Mesodermal cell (in vitro differentiated cells): ENCODE measurements around the gene TRAK1. TPM values are rescaled to one million over a fixed set of nuclear protein-coding genes. Genes with fewer than 3 reads are reported as not detected.
"Not testable (repeated sequence)": the region's sequence is repeated elsewhere in the genome, so short reads cannot be mapped to it uniquely, and the experiment has no call there.

Source experiments
- H3K27ac ChIP-seq: 2 replicates; pipeline ENCODE4 v1.7.0; 2013; ENCODE audit warnings: mild to moderate bottlenecking, low read depth, low read length, moderate library complexity; ENCODE audit not compliant: severe bottlenecking
- H3K36me3 ChIP-seq: 2 replicates; pipeline ENCODE4 v1.7.1; 2013; ENCODE audit warnings: mild to moderate bottlenecking, low read length, moderate library complexity; ENCODE audit not compliant: control insufficient read depth, insufficient read depth
- H3K4me1 ChIP-seq: one replicate; pipeline ENCODE4 v1.7.1; 2013; ENCODE audit warnings: mild to moderate bottlenecking, low read length; ENCODE audit not compliant: insufficient read depth, control insufficient read depth, poor library complexity, severe bottlenecking
- H3K4me3 ChIP-seq: 2 replicates; pipeline ENCODE4 v1.7.0; 2013; ENCODE audit warnings: low read length, control low read depth, mild to moderate bottlenecking; ENCODE audit not compliant: insufficient read depth, poor library complexity, severe bottlenecking; ENCODE audit errors: extremely low read depth
- H3K9me3 ChIP-seq: 2 replicates; pipeline ENCODE4 v1.7.1; 2013; ENCODE audit warnings: mild to moderate bottlenecking, low read length, moderate library complexity; ENCODE audit not compliant: control insufficient read depth
- WGBS, 2 experiments: methylation state at CpG; one replicate each; pipeline ENCODE4 v1.1.5; 2013; ENCODE audit warnings: missing lambda C conversion rate in 2 of 2; ENCODE audit not compliant: insufficient coverage in 2 of 2; 5-methylcytosine and 5-hydroxymethylcytosine counted together
- polyA plus RNA-seq, 2 experiments: library from polyadenylated mRNA; stranded (reverse); fragments of 50-300 nt; gene quantifications; one replicate each; pipeline ENCODE4 v1.2.3, GENCODE V29; 2013

Gene TRAK1, protein sequence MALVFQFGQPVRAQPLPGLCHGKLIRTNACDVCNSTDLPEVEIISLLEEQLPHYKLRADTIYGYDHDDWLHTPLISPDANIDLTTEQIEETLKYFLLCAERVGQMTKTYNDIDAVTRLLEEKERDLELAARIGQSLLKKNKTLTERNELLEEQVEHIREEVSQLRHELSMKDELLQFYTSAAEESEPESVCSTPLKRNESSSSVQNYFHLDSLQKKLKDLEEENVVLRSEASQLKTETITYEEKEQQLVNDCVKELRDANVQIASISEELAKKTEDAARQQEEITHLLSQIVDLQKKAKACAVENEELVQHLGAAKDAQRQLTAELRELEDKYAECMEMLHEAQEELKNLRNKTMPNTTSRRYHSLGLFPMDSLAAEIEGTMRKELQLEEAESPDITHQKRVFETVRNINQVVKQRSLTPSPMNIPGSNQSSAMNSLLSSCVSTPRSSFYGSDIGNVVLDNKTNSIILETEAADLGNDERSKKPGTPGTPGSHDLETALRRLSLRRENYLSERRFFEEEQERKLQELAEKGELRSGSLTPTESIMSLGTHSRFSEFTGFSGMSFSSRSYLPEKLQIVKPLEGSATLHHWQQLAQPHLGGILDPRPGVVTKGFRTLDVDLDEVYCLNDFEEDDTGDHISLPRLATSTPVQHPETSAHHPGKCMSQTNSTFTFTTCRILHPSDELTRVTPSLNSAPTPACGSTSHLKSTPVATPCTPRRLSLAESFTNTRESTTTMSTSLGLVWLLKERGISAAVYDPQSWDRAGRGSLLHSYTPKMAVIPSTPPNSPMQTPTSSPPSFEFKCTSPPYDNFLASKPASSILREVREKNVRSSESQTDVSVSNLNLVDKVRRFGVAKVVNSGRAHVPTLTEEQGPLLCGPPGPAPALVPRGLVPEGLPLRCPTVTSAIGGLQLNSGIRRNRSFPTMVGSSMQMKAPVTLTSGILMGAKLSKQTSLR
- polyA plus RNA-seq (2013, experiment 1 of 2): 33.3 TPM
- polyA plus RNA-seq (2013, experiment 2 of 2): 26.3 TPM

GRCh38 chr3:42090973-42091731 is at the start of gene TRAK1:
TRAK1 (plus strand) TSS chr3:42091357; CDS start chr3:42091470, 113 bp downstream.
- Histone ChIP-seq H3K9me3 (no peaks in the 10 kb centered on the region), H3K4me1 (peaks cover 3% of the 10 kb centered on the region), H3K27ac (no peak within 1 kb of the TSS), H3K36me3 (peaks cover 35% of the 10 kb centered on the region), H3K4me3 (no peak within 1 kb of the TSS)
- WGBS, 2 experiments: 85 to 90% methylated on average over 9 of the region's 14 CpGs

DNA sequence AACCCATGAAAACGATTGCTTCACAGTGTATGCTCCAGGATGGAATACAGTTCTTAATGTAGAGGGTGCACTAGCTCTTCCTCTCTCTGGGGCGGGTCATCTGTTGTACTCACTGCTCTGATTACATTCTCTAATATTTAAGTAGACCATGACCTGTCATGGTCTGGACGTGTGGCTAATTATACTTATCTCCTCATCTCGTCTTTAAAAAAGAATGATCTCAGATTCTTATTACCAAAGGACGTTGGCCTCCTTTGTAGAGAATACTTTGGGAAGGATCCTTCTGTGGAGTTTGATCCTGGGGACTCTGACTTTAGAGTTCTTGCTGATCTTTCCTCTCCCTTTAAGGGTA is 48.4 kb upstream of the TRAK1 start:
- no peaks in the 10 kb centered on the region for H3K9me3 ChIP-seq
- no peaks in the 10 kb centered on the region for H3K36me3 ChIP-seq
- peaks cover 25% of the 10 kb centered on the region for H3K4me1 ChIP-seq
- H3K27ac ChIP-seq: peak overlapping the region; percentile 100
- 63 to 70% methylated on average over 1 to 2 of the region's 5 CpGs for WGBS, 2 experiments
- peak overlapping the region; percentile 8 for H3K4me3 ChIP-seq

DNA sequence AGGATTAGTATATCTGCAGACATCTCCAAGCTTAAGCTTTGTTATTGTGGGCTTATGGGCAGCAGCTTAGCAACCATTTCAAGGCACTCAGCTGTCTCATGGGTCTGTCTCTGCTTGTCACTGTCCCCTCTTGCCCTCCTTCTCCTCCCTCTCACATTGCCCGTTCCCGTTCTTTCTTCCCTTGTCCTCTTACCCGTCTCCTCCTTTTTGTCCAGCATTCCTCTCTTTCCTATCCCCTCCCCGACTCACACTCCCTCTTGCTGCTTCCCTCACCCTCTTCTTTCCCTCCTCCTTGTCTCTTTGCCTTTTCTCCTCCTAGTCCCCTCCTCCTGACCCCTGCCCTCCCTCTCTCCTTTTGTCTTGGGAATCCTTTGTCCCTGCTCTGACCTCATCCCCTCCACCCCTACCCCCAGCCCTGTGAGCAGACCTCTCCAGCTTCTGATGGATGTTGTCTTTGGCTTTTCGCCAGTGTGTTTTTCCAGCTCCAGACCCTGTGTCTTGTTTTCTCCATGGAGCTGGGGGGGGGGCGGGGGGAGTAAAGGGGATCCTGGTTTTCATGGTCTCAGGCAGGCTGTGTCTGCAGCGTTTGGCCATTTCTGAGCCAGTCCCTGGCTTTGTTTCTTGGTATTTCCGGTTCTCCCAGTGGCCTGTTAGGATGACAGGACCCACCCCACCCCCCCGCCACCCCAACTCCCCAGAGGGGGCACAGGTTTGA is 47.9 kb upstream of the TRAK1 start:
- Histone ChIP-seq H3K27ac (peak overlapping the region; percentile 100), H3K9me3 (no peaks in the 10 kb centered on the region), H3K36me3 (no peaks in the 10 kb centered on the region), H3K4me3 (peak overlapping the region; percentile 8), H3K4me1 (peaks cover 25% of the 10 kb centered on the region)
- 0 to 3% methylated on average over 4 of the region's 9 CpGs for WGBS, 2 experiments

GRCh38 chr3:42045708-42046243 is 45.4 kb upstream of the TRAK1 start:
- WGBS, 2 experiments: 100% methylated on average over 1 of the region's 2 CpGs; no CpG with 5 or more reads in 1 of the 2 experiments
- no peaks in the 10 kb centered on the region for H3K9me3 ChIP-seq
- H3K36me3 ChIP-seq: no peaks in the 10 kb centered on the region
- peak overlapping the region; percentile 67 for H3K27ac ChIP-seq
- H3K4me3 ChIP-seq: no peak overlapping the region
- peaks cover 25% of the 10 kb centered on the region for H3K4me1 ChIP-seq

DNA sequence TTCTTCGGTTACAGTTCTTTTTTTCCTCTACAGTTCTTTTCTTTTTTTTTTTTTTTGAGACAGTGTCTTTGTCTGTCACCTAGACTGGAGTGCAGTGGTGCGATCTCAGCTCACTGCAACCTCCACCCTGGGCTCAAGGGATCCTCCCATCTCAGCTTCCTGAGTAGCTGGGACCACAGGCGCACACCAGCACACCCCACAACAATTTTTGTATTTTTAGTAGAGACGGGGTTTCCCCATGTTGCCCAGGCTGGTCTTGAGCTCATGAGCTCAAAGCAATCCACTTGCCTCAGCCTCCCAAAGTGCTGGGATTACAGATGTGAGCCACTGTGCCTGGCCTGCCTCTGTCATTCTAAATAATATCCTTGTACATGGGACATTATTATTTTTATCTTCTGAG is 42.6 kb upstream of the TRAK1 start:
- H3K27ac ChIP-seq, H3K4me3 ChIP-seq, H3K9me3 ChIP-seq, H3K36me3 ChIP-seq: not testable (repeated sequence)
- peaks cover 31% of the 10 kb centered on the region for H3K4me1 ChIP-seq
- WGBS, 2 experiments: 100% methylated on average over 2 of the region's 4 CpGs; no CpG with 5 or more reads in 1 of the 2 experiments

DNA sequence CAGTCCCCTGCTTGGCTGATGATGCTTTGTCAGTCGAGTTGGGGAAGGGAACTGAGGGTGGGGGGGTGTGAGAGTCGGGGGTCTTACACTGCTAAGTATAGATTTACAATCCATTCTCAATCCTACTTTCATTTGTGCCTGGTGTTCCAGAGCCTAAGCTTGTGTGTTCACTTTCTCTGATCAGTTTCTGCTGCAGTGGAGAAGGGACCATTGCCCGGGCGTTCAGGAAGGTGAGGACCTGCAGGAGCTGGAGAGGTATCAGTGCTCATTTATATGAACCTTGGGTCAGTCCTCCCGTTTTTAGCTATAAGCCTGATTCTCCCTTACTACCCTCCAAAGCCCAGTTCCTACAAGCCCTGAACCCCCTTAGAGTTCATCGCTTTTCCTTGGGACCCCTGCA is 41.0 kb upstream of the TRAK1 start:
- 89 to 97% methylated on average over 4 of the region's 6 CpGs for WGBS, 2 experiments
- H3K4me1 ChIP-seq: peaks cover 22% of the 10 kb centered on the region

GRCh38 chr3:42051384-42052131 is 39.6 kb upstream of the TRAK1 start:
- H3K9me3 ChIP-seq: no peaks in the 10 kb centered on the region
- H3K4me1 ChIP-seq: peaks cover 18% of the 10 kb centered on the region
- H3K36me3 ChIP-seq: no peaks in the 10 kb centered on the region
- 90 to 96% methylated on average over 2 to 3 of the region's 4 CpGs for WGBS, 2 experiments
- no peak overlapping the region for H3K4me3 ChIP-seq
- peak overlapping the region; percentile 94 for H3K27ac ChIP-seq

More for the DNA sequence above, 41.0 kb upstream of the TRAK1 start:
- H3K4me3 ChIP-seq: no peak overlapping the region
- H3K27ac ChIP-seq: no peak overlapping the region
- no peaks in the 10 kb centered on the region for H3K9me3 ChIP-seq
- no peaks in the 10 kb centered on the region for H3K36me3 ChIP-seq

- Histone ChIP-seq H3K9me3 (no peaks in the 10 kb centered on the region), H3K27ac (peak overlapping the region; percentile 94), H3K4me1 (peaks cover 18% of the 10 kb centered on the region), H3K4me3 (no peak overlapping the region), H3K36me3 (no peaks in the 10 kb centered on the region)
- WGBS, 2 experiments: 86 to 100% methylated on average over 2 of the region's 2 CpGs
These were observed 39.0 kb upstream of the TRAK1 start for GRCh38 chr3:42052132-42052483.

DNA sequence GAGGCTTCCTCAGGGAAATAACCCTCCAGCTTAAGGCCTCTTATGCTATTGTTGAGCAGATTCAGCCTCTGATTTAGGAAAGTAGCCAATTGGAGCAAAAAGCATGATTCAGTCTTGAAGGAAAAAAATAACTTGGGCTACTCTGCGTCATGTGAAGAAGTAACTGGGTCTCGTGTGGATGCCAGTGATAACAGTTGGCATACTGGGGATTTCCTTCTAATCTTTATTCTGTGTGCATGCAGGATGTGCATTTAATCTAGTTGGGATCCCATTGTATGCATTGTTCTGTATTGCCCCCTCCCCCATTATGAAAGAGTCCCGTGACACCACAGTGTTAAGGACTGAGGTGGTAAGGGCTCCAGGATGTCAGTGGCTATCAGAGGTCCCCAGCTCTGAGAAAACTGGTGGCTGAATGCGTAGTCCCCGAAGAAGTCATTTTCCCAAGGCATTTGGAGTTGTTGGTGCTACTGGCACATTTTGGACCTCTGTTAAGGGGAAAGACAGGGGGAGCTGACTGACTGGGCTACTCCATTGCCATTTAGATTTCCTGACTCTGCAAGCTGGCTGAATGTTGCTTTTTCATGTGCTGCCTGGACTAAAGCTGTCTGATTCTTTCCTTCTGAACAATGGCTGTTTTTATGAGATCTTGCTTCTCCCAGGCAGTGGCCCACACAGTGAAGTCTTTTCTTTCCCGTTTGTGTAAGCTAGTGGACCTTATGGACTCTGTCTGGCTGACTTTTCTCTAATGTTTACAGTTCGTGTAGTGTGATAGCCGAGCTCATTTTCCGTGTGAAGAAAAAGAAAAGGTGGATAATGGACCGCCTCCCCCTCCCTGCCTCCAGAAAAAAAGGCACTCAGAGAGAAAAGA is 38.4 kb upstream of the TRAK1 start:
- H3K9me3 ChIP-seq: no peaks in the 10 kb centered on the region
- 85 to 86% methylated on average over 4 to 5 of the region's 10 CpGs for whole genome bisulfite sequencing, 2 experiments
- H3K27ac ChIP-seq: peak overlapping the region; percentile 94
- no peak overlapping the region for H3K4me3 ChIP-seq
- H3K36me3 ChIP-seq: no peaks in the 10 kb centered on the region
- peaks cover 18% of the 10 kb centered on the region for H3K4me1 ChIP-seq
